PC-3 (cell line): ENCODE measurements around the gene SLC25A18. TPM values are rescaled to one million over a fixed set of nuclear protein-coding genes. Genes with fewer than 3 reads are reported as not detected.

Experiments used
- ATAC-seq: fragments of 200-7000 bp; cut with Tn5 transposase; 2 replicates; pipeline ENCODE4 v1.9.1; 2020; ENCODE audit warnings: mild to moderate bottlenecking, moderate library complexity
- BruUV-seq: library from RNA; stranded (reverse); fragments of 400-500 nt; replicated peaks from 2 replicates; lab custom pipeline; 2021; lab: Mats Ljungman, UMichigan
- CTCF ChIA-PET: fragments of 300-600 bp; sonication (Branson Sonifier 250); formaldehyde crosslinking; loops from one replicate; lab custom pipeline; 2022; ENCODE audit warnings: antibody characterized with exemption; lab: Charles Lee
- POLR2A ChIA-PET: fragments of 300-600 bp; sonication (Branson Sonifier 250); formaldehyde crosslinking; loops from one replicate; lab custom pipeline; 2022; ENCODE audit warnings: antibody characterized with exemption; ENCODE audit not compliant: unreplicated experiment; lab: Charles Lee
- DNase-seq: peaks from one replicate; pipeline ENCODE4 v3.0.0-alpha.2; 2015
- H2AFZ ChIP-seq: fragments of 300-600 bp; sonication (generic); 2 replicates; pipeline ENCODE4 v1.6.0; 2016; ENCODE audit warnings: antibody characterized with exemption, low read length
- H3F3A ChIP-seq: fragments of 300-600 bp; sonication (generic); one replicate; pipeline ENCODE4 v1.6.0; 2017; ENCODE audit warnings: antibody characterized with exemption, low read length, control low read depth, mild to moderate bottlenecking; ENCODE audit not compliant: unreplicated experiment
- H3K27ac ChIP-seq: fragments of 300-600 bp; sonication (generic); 2 replicates; pipeline ENCODE4 v1.5.1; 2016; ENCODE audit warnings: mild to moderate bottlenecking, low read length
- H3K27me3 ChIP-seq: fragments of 300-600 bp; sonication (generic); 2 replicates; pipeline ENCODE4 v1.6.1; 2016; ENCODE audit warnings: low read length, mixed read lengths
- H3K36me3 ChIP-seq: fragments of 300-600 bp; sonication (generic); 2 replicates; pipeline ENCODE4 v1.6.1; 2016; ENCODE audit warnings: low read depth, mixed run types, low read length, mixed read lengths
- H3K4me1 ChIP-seq: fragments of 300-600 bp; sonication (generic); 2 replicates; pipeline ENCODE4 v1.5.1; 2016; ENCODE audit warnings: low read length; ENCODE audit not compliant: insufficient read depth
- H3K4me2 ChIP-seq: fragments of 300-600 bp; sonication (generic); 2 replicates; pipeline ENCODE4 v1.6.0; 2016; ENCODE audit warnings: low read length
- H3K4me3 ChIP-seq: fragments of 300-600 bp; sonication (generic); 2 replicates; pipeline ENCODE4 v1.5.1; 2016; ENCODE audit warnings: mild to moderate bottlenecking, low read length, mixed read lengths
- H3K79me2 ChIP-seq: fragments of 300-600 bp; sonication (generic); 2 replicates; pipeline ENCODE4 v1.6.1; 2017; ENCODE audit warnings: low read length, mixed read lengths
- H3K9ac ChIP-seq: fragments of 300-600 bp; sonication (generic); 2 replicates; pipeline ENCODE4 v1.6.0; 2016; ENCODE audit warnings: mild to moderate bottlenecking, low read length
- H3K9me2 ChIP-seq: fragments of 300-600 bp; sonication (generic); replicated peaks from 2 replicates; pipeline ENCODE4 v1.6.1; 2016; ENCODE audit warnings: mixed run types, low read length, mixed read lengths
- H3K9me3 ChIP-seq: fragments of 300-600 bp; sonication (generic); 2 replicates; pipeline ENCODE4 v1.6.1; 2016; ENCODE audit warnings: low read length, mixed read lengths
- H4K20me1 ChIP-seq: fragments of 300-600 bp; sonication (generic); 2 replicates; pipeline ENCODE4 v1.6.1; 2016; ENCODE audit warnings: low read length, mixed read lengths
- EZH2 ChIP-seq: fragments of 300-600 bp; sonication (generic); IDR thresholded peaks from one replicate; pipeline ENCODE4 v1.6.1; 2017; ENCODE audit warnings: antibody characterized with exemption, mild to moderate bottlenecking, low read length; ENCODE audit not compliant: unreplicated experiment
- EZH2phosphoT487 ChIP-seq: fragments of 300-600 bp; sonication (generic); IDR thresholded peaks from 2 replicates; pipeline ENCODE4 v1.6.1; 2018; ENCODE audit warnings: mild to moderate bottlenecking, antibody characterized with exemption, low read length, borderline replicate concordance
- intact Hi-C: fragments of 100-400 bp; cut with micrococcal nuclease; formaldehyde crosslinking; loops from 2 replicates; pipeline ENCODE4 v1.9.0; 2023
- total RNA-seq: library from RNA; depleted of rRNA; stranded (reverse); fragments of >200 nt; gene quantifications from 2 replicates; pipeline ENCODE4 v1.2.3, GENCODE V29; 2014
- TF ChIP-seq, protein P1 (sequence below): fragments of 300-600 bp; sonication (generic); conservative IDR thresholded peaks from 2 replicates; pipeline ENCODE4 v1.5.1; 2017; ENCODE audit warnings: antibody characterized with exemption, low read depth, mild to moderate bottlenecking, low read length

The SLC25A18 gene
- total RNA-seq, 1 experiment from 2014 or later: 0.22 TPM

DNA sequence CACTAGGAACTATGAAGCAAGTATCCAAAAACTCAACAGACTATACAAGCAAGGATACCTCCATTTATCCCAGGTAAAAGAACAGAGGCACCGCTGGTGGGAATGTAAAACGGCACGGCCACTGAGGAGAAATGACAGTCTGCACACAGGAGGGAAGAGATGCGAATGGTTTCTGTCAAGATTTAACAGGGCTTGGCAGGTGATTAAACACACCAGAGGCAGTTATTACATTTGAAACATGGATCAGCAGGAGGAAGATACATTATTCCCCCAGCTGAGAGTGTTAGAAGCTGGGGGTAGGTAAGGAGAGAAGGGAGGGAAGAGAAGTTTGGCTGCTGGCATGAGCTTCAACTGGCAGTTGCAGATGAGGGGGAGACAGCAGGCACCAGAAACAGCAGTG is 35.0 kb downstream of the SLC25A18 start:
- no peaks in the 10 kb centered on the region for H3K79me2 ChIP-seq
- no peak overlapping the region for H3K4me3 ChIP-seq
- H3K4me1 ChIP-seq: no peaks in the 10 kb centered on the region
- H3K36me3 ChIP-seq: peaks cover 17% of the 10 kb centered on the region
- ChIA-PET POLR2A (no interaction called here), CTCF (no interaction called here)
- no peak overlapping the region for H3K27ac ChIP-seq
- no peaks in the 10 kb centered on the region for H3K27me3 ChIP-seq
- no peak for ATAC-seq
- H2AFZ ChIP-seq: no peak overlapping the region
- no peak overlapping the region for H3K9ac ChIP-seq
- no peak overlapping the region for H3K4me2 ChIP-seq
- no TSS peak for BruUV-seq
- no peaks in the 10 kb centered on the region for H3F3A ChIP-seq
- H3K9me2 ChIP-seq: no peaks in the 10 kb centered on the region
- H3K9me3 ChIP-seq: no peaks in the 10 kb centered on the region
- intact Hi-C loops: no loop called here
- DNase-seq: no peak
- H4K20me1 ChIP-seq: no peaks in the 10 kb centered on the region
- TF ChIP-seq EZH2 (no peak), EZH2phosphoT487 (no peak)
- TF ChIP-seq, protein P1, sequence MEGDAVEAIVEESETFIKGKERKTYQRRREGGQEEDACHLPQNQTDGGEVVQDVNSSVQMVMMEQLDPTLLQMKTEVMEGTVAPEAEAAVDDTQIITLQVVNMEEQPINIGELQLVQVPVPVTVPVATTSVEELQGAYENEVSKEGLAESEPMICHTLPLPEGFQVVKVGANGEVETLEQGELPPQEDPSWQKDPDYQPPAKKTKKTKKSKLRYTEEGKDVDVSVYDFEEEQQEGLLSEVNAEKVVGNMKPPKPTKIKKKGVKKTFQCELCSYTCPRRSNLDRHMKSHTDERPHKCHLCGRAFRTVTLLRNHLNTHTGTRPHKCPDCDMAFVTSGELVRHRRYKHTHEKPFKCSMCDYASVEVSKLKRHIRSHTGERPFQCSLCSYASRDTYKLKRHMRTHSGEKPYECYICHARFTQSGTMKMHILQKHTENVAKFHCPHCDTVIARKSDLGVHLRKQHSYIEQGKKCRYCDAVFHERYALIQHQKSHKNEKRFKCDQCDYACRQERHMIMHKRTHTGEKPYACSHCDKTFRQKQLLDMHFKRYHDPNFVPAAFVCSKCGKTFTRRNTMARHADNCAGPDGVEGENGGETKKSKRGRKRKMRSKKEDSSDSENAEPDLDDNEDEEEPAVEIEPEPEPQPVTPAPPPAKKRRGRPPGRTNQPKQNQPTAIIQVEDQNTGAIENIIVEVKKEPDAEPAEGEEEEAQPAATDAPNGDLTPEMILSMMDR: no peak

GRCh38 chr22:17601031-17601430 is 37.7 kb downstream of the SLC25A18 start:
- Histone ChIP-seq H3K4me2 (no peak overlapping the region), H2AFZ (no peak overlapping the region), H3K9ac (no peak overlapping the region), H3K9me2 (no peaks in the 10 kb centered on the region), H3F3A (no peaks in the 10 kb centered on the region), H3K9me3 (no peaks in the 10 kb centered on the region), H3K27me3 (no peaks in the 10 kb centered on the region), H3K79me2 (peaks cover 7% of the 10 kb centered on the region; the same call in 1 of the 2 replicates), H3K27ac (no peak overlapping the region), H3K4me3 (no peak overlapping the region), H3K36me3 (peaks cover 9% of the 10 kb centered on the region), H3K4me1 (no peaks in the 10 kb centered on the region), H4K20me1 (no peaks in the 10 kb centered on the region)
- no peak for TF ChIP-seq EZH2phosphoT487
- TF ChIP-seq, protein P1: no peak
- TF ChIP-seq EZH2: no peak
- intact Hi-C loops: no loop called here
- no peak for DNase-seq
- ChIA-PET CTCF (interaction anchor here (1.1 kb wide), 1 partner anchor 42 kb away, joined by 3 read pairs; no protein-coding TSS in a partner anchor), POLR2A (interaction anchor here (0.6 kb wide), 1 partner anchor 518 kb away, joined by 6 read pairs; no protein-coding TSS in a partner anchor)
- no peak; the same call in 1 of the 2 replicates for ATAC-seq
- BruUV-seq: no TSS peak

- Histone ChIP-seq H3K79me2 (peaks cover 7% of the 10 kb centered on the region; the same call in 1 of the 2 replicates), H3K27me3 (no peaks in the 10 kb centered on the region), H3K27ac (no peak overlapping the region), H3K4me2 (no peak overlapping the region), H3K9me2 (no peaks in the 10 kb centered on the region), H3K4me3 (no peak overlapping the region), H3F3A (no peaks in the 10 kb centered on the region), H2AFZ (no peak overlapping the region), H3K9ac (no peak overlapping the region), H3K9me3 (no peaks in the 10 kb centered on the region), H3K4me1 (no peaks in the 10 kb centered on the region), H3K36me3 (peaks cover 14% of the 10 kb centered on the region; the same call in 1 of the 2 replicates), H4K20me1 (no peaks in the 10 kb centered on the region)
- ChIA-PET POLR2A (no interaction called here), CTCF (no interaction called here)
- intact Hi-C loops: no loop called here
- BruUV-seq: no TSS peak
- ATAC-seq (no peak), DNase-seq (no peak)
- TF ChIP-seq EZH2phosphoT487: no peak
- TF ChIP-seq EZH2: no peak
Observed at GRCh38 chr22:17603668-17604067, 40.4 kb downstream of the SLC25A18 start.
